ENCODE measurements around the gene SAMD13.

Gene SAMD13

GRCh38 chr1:84257617-84258016 lies 43.9 kb upstream of the SAMD13 start:
- no peak overlapping the region for H3K4me3 ChIP-seq (ENCODE audit: low read depth, low read length)
- no peak for DNase-seq
- no peaks in the 10 kb centered on the region for H3K9me3 ChIP-seq (ENCODE audit: severe bottlenecking)
- no peaks in the 10 kb centered on the region for H3K36me3 ChIP-seq
- H3K27ac ChIP-seq, result no peak overlapping the region
- no peaks in the 10 kb centered on the region for H3K27me3 ChIP-seq (ENCODE audit: insufficient read depth, low read depth, severe bottlenecking)
- no peak for TF ChIP-seq CTCF (IDR thresholded peaks at IDR 0.05; ENCODE audit: low read depth, low read length)

GRCh38 chr1:84259376-84259775 lies 42.1 kb upstream of the SAMD13 start:
- Histone ChIP-seq H3K36me3 (no peaks in the 10 kb centered on the region), H3K4me3 (ENCODE audit: low read depth, low read length) (no peak overlapping the region), H3K9me3 (ENCODE audit: severe bottlenecking) (no peaks in the 10 kb centered on the region), H3K27ac (no peak overlapping the region), H3K27me3 (ENCODE audit: insufficient read depth, low read depth, severe bottlenecking) (no peaks in the 10 kb centered on the region)
- no peak for TF ChIP-seq CTCF (IDR thresholded peaks at IDR 0.05; ENCODE audit: low read depth, low read length)
- no peak for DNase-seq

- Histone ChIP-seq H3K9me3 (ENCODE audit: severe bottlenecking) (no peaks in the 10 kb centered on the region), H3K27ac (no peak overlapping the region), H3K27me3 (ENCODE audit: insufficient read depth, low read depth, severe bottlenecking) (no peaks in the 10 kb centered on the region), H3K36me3 (no peaks in the 10 kb centered on the region), H3K4me3 (ENCODE audit: low read depth, low read length) (no peak overlapping the region)
- TF ChIP-seq CTCF (IDR thresholded peaks at IDR 0.05; ENCODE audit: low read depth, low read length), result no peak
- no peak for DNase-seq
Observed at GRCh38 chr1:84259989-84260388, 41.5 kb upstream of the SAMD13 start.

- DNase-seq, result no peak
- H3K9me3 ChIP-seq (ENCODE audit: severe bottlenecking), result no peaks in the 10 kb centered on the region
- TF ChIP-seq CTCF (IDR thresholded peaks at IDR 0.05; ENCODE audit: low read depth, low read length), result no peak
Observed at GRCh38 chr1:84260852-84261518, 40.5 kb upstream of the SAMD13 start.

GRCh38 chr1:84264961-84265360 lies 36.5 kb upstream of the SAMD13 start:
- DNase-seq, result no peak
- TF ChIP-seq CTCF (IDR thresholded peaks at IDR 0.05; ENCODE audit: low read depth, low read length), result no peak
- H3K36me3 ChIP-seq, result no peaks in the 10 kb centered on the region
- no peaks in the 10 kb centered on the region for H3K9me3 ChIP-seq (ENCODE audit: severe bottlenecking)
- no peak overlapping the region for H3K4me3 ChIP-seq (ENCODE audit: low read depth, low read length)
- H3K27me3 ChIP-seq (ENCODE audit: insufficient read depth, low read depth, severe bottlenecking), result no peaks in the 10 kb centered on the region
- no peak overlapping the region for H3K27ac ChIP-seq

More at GRCh38 chr1:84260852-84261518, 40.5 kb upstream of the SAMD13 start:
- Histone ChIP-seq H3K36me3 (no peaks in the 10 kb centered on the region), H3K27ac (no peak overlapping the region), H3K4me3 (ENCODE audit: low read depth, low read length) (no peak overlapping the region), H3K27me3 (ENCODE audit: insufficient read depth, low read depth, severe bottlenecking) (no peaks in the 10 kb centered on the region)

GRCh38 chr1:84265867-84266266 lies 35.6 kb upstream of the SAMD13 start:
- no peak for TF ChIP-seq CTCF (IDR thresholded peaks at IDR 0.05; ENCODE audit: low read depth, low read length)
- Histone ChIP-seq H3K36me3 (no peaks in the 10 kb centered on the region), H3K4me3 (ENCODE audit: low read depth, low read length) (no peak overlapping the region), H3K27ac (no peak overlapping the region), H3K9me3 (ENCODE audit: severe bottlenecking) (no peaks in the 10 kb centered on the region), H3K27me3 (ENCODE audit: insufficient read depth, low read depth, severe bottlenecking) (no peaks in the 10 kb centered on the region)
- DNase-seq, result no peak

Measured in WERI-Rb-1 (cell line).